ENCODE data around the gene ANP32A. TPM values are rescaled to one million over a fixed set of nuclear protein-coding genes. Genes with fewer than 3 reads are reported as not detected.

Gene ANP32A
- total RNA-seq, 3 donors from 2014 or later: 260 to 273 (median 263) TPM

DNA sequence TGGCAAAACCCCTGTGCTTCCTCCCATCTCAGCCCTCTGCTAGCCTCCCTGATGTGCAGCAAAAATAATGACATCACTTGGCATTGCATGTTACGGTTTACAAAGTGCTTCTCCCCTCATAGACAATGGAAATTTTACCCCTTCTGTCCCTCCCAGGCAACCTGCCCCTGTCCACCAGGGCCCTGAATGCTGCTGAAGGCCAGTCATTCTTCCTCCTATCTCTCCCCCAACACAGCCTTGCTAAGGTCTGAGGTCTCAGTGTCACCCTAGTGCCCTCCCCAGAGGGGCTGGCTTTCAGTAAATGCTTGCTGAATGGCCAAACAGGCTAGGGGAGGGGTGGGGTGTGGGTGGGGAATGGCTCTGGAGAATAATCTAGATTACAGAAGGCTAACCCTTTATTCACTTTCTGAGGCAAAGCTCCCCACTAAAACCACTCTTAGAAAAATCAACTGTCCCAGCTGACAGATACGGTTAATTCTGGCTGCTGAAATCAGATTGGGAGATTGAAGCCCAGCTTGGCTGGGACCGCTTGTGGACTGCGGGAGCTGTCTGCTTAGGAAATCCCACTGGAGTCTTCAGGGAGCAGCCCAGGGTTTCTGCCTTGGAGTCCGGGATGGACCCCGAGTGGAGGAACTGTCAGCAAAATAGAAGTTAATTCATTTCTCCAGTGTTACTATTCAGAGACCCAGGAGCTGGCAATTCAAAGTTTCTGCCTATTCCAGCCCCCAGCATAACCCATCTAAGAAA, 22.9 kb downstream of the ANP32A start:
- ATAC-seq (peak in 1 of 2 donors; percentile 6), DNase-seq (no peak)
- no peaks in the 10 kb centered on the region for H3K9me3 Mint-ChIP-seq
- no peak overlapping the region for H3K4me3 Mint-ChIP-seq
- peaks cover 92% of the 10 kb centered on the region for H3K4me1 Mint-ChIP-seq (ENCODE audit: low read depth)
- H3K27me3 Mint-ChIP-seq (ENCODE audit: low read depth): no peaks in the 10 kb centered on the region
- H3K36me3 Mint-ChIP-seq (ENCODE audit: insufficient read depth): peaks cover 13% of the 10 kb centered on the region

DNA sequence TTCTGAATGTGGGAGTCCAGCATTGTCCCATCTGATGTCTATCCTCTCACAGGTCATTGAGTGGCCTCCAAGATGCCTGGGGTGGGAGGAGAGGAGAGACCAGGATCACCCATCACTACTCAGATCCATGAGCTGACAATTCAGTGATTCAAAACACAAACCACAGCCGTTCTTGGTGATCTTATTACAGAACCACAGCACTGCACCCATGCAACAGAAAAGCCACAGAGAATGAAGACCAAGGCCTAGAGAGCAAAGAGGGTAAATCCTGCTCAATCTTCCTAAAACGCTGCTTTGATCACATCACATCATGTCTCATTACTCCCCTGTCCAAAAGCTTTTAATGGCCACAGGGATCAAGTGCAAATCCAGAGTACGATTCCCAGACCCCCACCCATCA, 23.5 kb downstream of the ANP32A start:
- Mint-ChIP-seq H3K27me3 (ENCODE audit: low read depth) (no peaks in the 10 kb centered on the region), H3K4me1 (ENCODE audit: low read depth) (peaks cover 92% of the 10 kb centered on the region), H3K4me3 (no peak overlapping the region), H3K9me3 (no peaks in the 10 kb centered on the region), H3K36me3 (ENCODE audit: insufficient read depth) (peaks cover 13% of the 10 kb centered on the region)
- DNase-seq (no peak), ATAC-seq (peak; percentile 63 to 66)

- DNase-seq (no peak), ATAC-seq (no peak)
- peaks cover 93% of the 10 kb centered on the region for H3K4me1 Mint-ChIP-seq (ENCODE audit: low read depth)
- H3K4me3 Mint-ChIP-seq: no peak overlapping the region
- peaks cover 13% of the 10 kb centered on the region for H3K36me3 Mint-ChIP-seq (ENCODE audit: insufficient read depth)
- no peaks in the 10 kb centered on the region for H3K9me3 Mint-ChIP-seq
- no peaks in the 10 kb centered on the region for H3K27me3 Mint-ChIP-seq (ENCODE audit: low read depth)
Observed at GRCh38 chr15:68796576-68796975, 24.1 kb downstream of the ANP32A start.

DNA sequence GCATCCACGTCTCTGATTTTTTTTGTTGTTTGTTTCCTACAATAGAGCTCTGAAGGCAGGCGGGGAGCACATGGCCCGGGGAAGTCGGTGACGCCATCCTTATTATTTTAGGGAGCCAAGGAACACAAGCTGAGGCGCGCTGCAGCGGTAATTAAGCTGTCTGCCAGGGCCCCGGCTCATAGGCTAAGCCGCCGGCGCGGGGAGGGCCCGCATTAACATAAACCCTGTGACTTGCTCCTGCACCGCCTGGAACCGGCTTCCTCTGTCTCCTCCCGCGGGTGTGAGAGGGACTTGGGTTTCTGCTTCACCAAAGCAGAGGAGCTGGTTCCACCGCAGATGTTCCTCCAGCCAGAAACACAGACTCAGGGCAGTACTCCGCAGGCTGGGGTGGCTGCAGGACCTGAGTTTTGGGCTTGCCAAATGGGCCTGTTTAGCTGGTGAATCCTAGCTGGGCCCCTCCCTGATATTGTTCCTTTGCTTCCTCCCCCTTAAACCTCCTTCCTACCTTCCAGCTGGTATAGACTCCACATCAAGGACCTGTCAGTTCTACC, 25.3 kb downstream of the ANP32A start:
- no peaks in the 10 kb centered on the region for H3K9me3 Mint-ChIP-seq
- peaks cover 95% of the 10 kb centered on the region for H3K4me1 Mint-ChIP-seq (ENCODE audit: low read depth)

DNA sequence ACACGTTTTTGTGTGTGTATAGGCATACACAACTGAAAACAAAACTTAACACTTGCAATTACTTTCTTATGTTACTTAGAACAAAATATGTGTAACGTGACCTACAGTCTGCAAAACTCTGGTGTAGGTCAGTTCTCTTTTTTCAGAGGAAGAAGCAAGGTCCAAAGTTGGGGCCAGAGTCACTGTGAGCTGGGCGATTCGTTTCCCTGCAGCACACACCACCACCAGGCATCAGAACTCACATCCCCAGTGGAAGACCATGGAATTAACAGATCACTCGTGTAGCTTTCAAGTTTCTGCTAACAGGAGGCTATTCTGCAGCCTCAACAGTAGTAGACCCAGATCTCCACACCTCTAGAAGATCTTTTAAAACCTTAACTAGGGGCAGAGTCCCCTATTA, 25.8 kb downstream of the ANP32A start:
- DNase-seq: no peak
- peaks cover 94% of the 10 kb centered on the region for H3K4me1 Mint-ChIP-seq (ENCODE audit: low read depth)
- peak overlapping the region; percentile 42 for H3K4me3 Mint-ChIP-seq
- no peak for ATAC-seq
- peaks cover 13% of the 10 kb centered on the region for H3K36me3 Mint-ChIP-seq (ENCODE audit: insufficient read depth)
- no peaks in the 10 kb centered on the region for H3K27me3 Mint-ChIP-seq (ENCODE audit: low read depth)
- no peaks in the 10 kb centered on the region for H3K9me3 Mint-ChIP-seq

More for the DNA sequence above, 25.3 kb downstream of the ANP32A start:
- H3K27me3 Mint-ChIP-seq (ENCODE audit: low read depth): no peaks in the 10 kb centered on the region
- H3K36me3 Mint-ChIP-seq (ENCODE audit: insufficient read depth): peaks cover 13% of the 10 kb centered on the region
- DNase-seq: peak; percentile 36
- peak overlapping the region; percentile 42 for H3K4me3 Mint-ChIP-seq
- ATAC-seq: peak; percentile 66 to 68

DNA sequence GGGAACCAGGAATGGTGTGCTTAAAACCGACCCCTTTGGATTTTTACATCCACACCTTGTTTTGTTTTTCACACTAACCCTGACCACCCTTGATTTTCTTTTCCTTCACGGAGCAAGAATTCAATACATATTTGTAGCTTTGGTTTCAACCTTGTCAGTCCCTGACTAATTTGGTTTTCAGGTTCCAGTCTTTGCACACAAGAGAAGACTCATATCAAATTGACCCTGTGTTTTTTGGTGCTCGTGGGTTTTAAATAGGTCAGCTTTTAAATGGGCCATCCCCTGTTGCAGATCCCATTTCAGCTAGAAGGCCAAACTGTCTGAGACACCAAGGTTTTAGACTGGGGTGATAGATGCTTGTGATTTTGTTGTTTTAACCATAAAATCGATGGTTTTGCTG, 26.4 kb downstream of the ANP32A start:
- Mint-ChIP-seq H3K4me1 (ENCODE audit: low read depth) (peaks cover 94% of the 10 kb centered on the region), H3K9me3 (no peaks in the 10 kb centered on the region), H3K4me3 (no peak overlapping the region), H3K27me3 (ENCODE audit: low read depth) (no peaks in the 10 kb centered on the region), H3K36me3 (ENCODE audit: insufficient read depth) (peaks cover 13% of the 10 kb centered on the region)
- DNase-seq: no peak
- no peak for ATAC-seq

- Mint-ChIP-seq H3K9me3 (no peaks in the 10 kb centered on the region), H3K27me3 (ENCODE audit: low read depth) (no peaks in the 10 kb centered on the region), H3K36me3 (ENCODE audit: insufficient read depth) (peaks cover 13% of the 10 kb centered on the region), H3K4me3 (no peak overlapping the region), H3K4me1 (ENCODE audit: low read depth) (peaks cover 89% of the 10 kb centered on the region)
- ATAC-seq (no peak), DNase-seq (no peak)
Observed at GRCh38 chr15:68793776-68794175, 26.9 kb downstream of the ANP32A start.

DNA sequence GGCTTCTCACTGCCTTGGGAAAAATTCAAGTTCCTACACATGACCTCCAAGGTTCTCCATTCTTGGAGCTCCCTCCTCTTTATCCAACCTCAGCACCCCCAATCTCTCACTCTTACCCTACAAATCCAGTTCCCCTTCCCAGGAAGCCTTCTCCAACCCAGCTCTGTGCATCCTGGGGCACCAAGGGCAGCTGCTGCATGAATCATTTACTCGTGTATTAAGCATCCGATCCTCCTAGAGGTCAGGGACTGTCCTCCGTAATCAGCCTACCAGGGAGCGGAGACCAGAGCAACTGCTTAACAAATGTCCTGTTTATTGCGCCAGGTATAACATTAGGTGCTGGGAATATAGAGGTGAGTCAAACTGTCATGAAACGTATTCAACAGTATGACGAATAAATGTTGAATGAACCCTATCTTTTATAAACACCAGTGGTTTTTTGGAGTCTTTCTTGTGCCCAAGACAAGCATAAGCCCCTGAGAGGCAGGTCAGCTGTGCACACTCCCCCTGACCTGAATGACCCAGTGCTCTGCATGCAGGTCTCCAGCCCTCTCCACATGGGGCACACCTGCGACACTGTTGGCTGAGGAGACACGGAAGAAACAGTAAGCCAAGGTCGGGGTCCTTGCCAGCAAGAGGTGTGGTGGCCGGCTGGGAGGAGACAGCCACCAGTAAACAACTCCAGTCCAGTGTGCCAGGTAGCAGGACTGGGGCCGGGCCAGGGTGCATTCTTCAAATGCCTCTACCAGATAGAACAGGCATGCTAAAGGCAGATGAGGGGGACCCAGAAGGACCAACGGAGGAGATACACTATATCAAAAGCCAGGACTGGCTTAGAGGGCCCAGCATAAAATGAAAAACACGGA, 27.6 kb downstream of the ANP32A start:
- no peaks in the 10 kb centered on the region for H3K9me3 Mint-ChIP-seq
- ATAC-seq (no peak), DNase-seq (no peak)
- peaks cover 13% of the 10 kb centered on the region for H3K36me3 Mint-ChIP-seq (ENCODE audit: insufficient read depth)
- no peak overlapping the region for H3K4me3 Mint-ChIP-seq
- H3K4me1 Mint-ChIP-seq (ENCODE audit: low read depth): peaks cover 82% of the 10 kb centered on the region
- no peaks in the 10 kb centered on the region for H3K27me3 Mint-ChIP-seq (ENCODE audit: low read depth)

- Mint-ChIP-seq H3K4me3 (peak overlapping the region; percentile 48), H3K9me3 (no peaks in the 10 kb centered on the region), H3K27me3 (ENCODE audit: low read depth) (no peaks in the 10 kb centered on the region), H3K4me1 (ENCODE audit: low read depth) (peaks cover 69% of the 10 kb centered on the region), H3K36me3 (ENCODE audit: insufficient read depth) (peaks cover 7% of the 10 kb centered on the region)
- ATAC-seq (peak; percentile 84 to 85), DNase-seq (peak; percentile 44)
Observed at GRCh38 chr15:68791431-68792283, 29.0 kb downstream of the ANP32A start.

DNA sequence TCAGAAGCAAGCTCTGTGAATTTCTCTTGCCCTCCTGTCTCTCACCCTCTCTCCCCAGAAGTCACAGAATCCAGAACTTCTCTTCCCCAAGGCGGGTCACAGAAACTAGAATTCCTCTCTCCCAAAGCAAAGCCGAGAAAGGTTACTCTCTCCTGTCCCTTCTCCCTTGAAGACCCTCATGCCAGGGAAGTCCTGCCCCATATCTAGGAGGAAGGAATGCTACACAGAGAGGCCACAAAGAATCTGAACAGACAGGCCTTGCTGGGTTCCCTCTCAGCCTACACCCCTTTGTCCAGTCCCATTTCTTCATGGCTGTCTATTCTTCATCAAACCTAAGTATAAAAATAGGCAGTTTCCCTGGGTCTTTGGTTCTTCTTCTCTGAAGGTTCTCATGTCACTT, 29.8 kb downstream of the ANP32A start:
- Mint-ChIP-seq H3K4me1 (ENCODE audit: low read depth) (peaks cover 62% of the 10 kb centered on the region), H3K27me3 (ENCODE audit: low read depth) (no peaks in the 10 kb centered on the region), H3K36me3 (ENCODE audit: insufficient read depth) (peaks cover 7% of the 10 kb centered on the region), H3K4me3 (peak overlapping the region; percentile 46), H3K9me3 (no peaks in the 10 kb centered on the region)
- DNase-seq: no peak
- ATAC-seq: no peak

GRCh38 chr15:68790242-68790575, 30.5 kb downstream of the ANP32A start:
- no peaks in the 10 kb centered on the region for H3K27me3 Mint-ChIP-seq (ENCODE audit: low read depth)
- no peak overlapping the region for H3K4me3 Mint-ChIP-seq
- H3K9me3 Mint-ChIP-seq: no peaks in the 10 kb centered on the region
- peaks cover 59% of the 10 kb centered on the region for H3K4me1 Mint-ChIP-seq (ENCODE audit: low read depth)
- DNase-seq: no peak
- ATAC-seq: no peak
- H3K36me3 Mint-ChIP-seq (ENCODE audit: insufficient read depth): peaks cover 13% of the 10 kb centered on the region

- Mint-ChIP-seq H3K27me3 (ENCODE audit: low read depth) (no peaks in the 10 kb centered on the region), H3K4me1 (ENCODE audit: low read depth) (peaks cover 54% of the 10 kb centered on the region), H3K36me3 (ENCODE audit: insufficient read depth) (peaks cover 13% of the 10 kb centered on the region), H3K4me3 (no peak overlapping the region), H3K9me3 (no peaks in the 10 kb centered on the region)
- ATAC-seq (no peak), DNase-seq (no peak)
Observed at GRCh38 chr15:68789534-68790241, 31.0 kb downstream of the ANP32A start.

GRCh38 chr15:68789091-68789490, 31.6 kb downstream of the ANP32A start:
- no peak for DNase-seq
- Mint-ChIP-seq H3K4me3 (no peak overlapping the region), H3K4me1 (ENCODE audit: low read depth) (peaks cover 48% of the 10 kb centered on the region), H3K36me3 (ENCODE audit: insufficient read depth) (peaks cover 9% of the 10 kb centered on the region), H3K27me3 (ENCODE audit: low read depth) (no peaks in the 10 kb centered on the region), H3K9me3 (no peaks in the 10 kb centered on the region)
- ATAC-seq: no peak
